Fibroblast of lung (primary cell): Measurements from ENCODE around the gene PRELID3B. TPM values are rescaled to one million over a fixed set of nuclear protein-coding genes. Genes with fewer than 3 reads are reported as not detected.

Experiments used
- DNase-seq, 2 donors: peaks; one replicate each; pipeline versions ENCODE4 v3.0.0 to v3.0.0-alpha.2; 2010; ENCODE audit warnings: low read depth in 2 of 2
- H2AFZ ChIP-seq: 2 replicates; pipeline ENCODE4 v1.5.1; 2012; ENCODE audit warnings: low read length, control low read depth, inconsistent platforms
- H3K27ac ChIP-seq: 2 replicates; pipeline ENCODE4 v1.5.1; 2011; ENCODE audit warnings: low read length, control low read depth; ENCODE audit not compliant: insufficient read depth
- H3K27me3 ChIP-seq: 2 replicates; pipeline ENCODE4 v1.5.1; 2011; ENCODE audit warnings: mild to moderate bottlenecking, low read length; ENCODE audit not compliant: control insufficient read depth, insufficient read depth
- H3K36me3 ChIP-seq: 2 replicates; pipeline ENCODE4 v1.5.1; 2011; ENCODE audit warnings: low read length; ENCODE audit not compliant: control insufficient read depth, insufficient read depth
- H3K4me1 ChIP-seq: 2 replicates; pipeline ENCODE4 v1.5.1; 2011; ENCODE audit warnings: low read length; ENCODE audit not compliant: control insufficient read depth, insufficient read depth; ENCODE audit errors: extremely low read depth
- H3K4me2 ChIP-seq: 2 replicates; pipeline ENCODE4 v1.5.1; 2011; ENCODE audit warnings: low read length, control low read depth; ENCODE audit not compliant: insufficient read depth; ENCODE audit errors: extremely low read depth
- H3K4me3 ChIP-seq, 4 experiments: fragments of 200-600 bp in 1 of 4; sonication (generic) in 1 of 4; replicated peaks in 1 of 4; 2 replicates each; pipeline ENCODE4 v1.5.1; 2011 to 2016; ENCODE audit warnings: low read length in 4 of 4, low read depth in 3 of 4, mild to moderate bottlenecking in 3 of 4, control low read depth in 2 of 4, inconsistent platforms in 1 of 4, mixed read lengths in 1 of 4; ENCODE audit not compliant: insufficient read depth in 1 of 4; ENCODE audit errors: control extremely low read depth in 1 of 4
- H3K79me2 ChIP-seq: 2 replicates; pipeline ENCODE4 v1.5.1; 2012; ENCODE audit warnings: mild to moderate bottlenecking, low read length, inconsistent platforms; ENCODE audit not compliant: control insufficient read depth, insufficient read depth
- H3K9ac ChIP-seq: 2 replicates; pipeline ENCODE4 v1.5.1; 2011; ENCODE audit warnings: mild to moderate bottlenecking, low read length, control low read depth; ENCODE audit not compliant: insufficient read depth
- H3K9me3 ChIP-seq: 2 replicates; pipeline ENCODE4 v1.5.1; 2012; ENCODE audit warnings: low read depth, low read length; ENCODE audit not compliant: control insufficient read depth, insufficient read depth
- H4K20me1 ChIP-seq: 2 replicates; pipeline ENCODE4 v1.5.1; 2011; ENCODE audit warnings: low read length; ENCODE audit not compliant: control insufficient read depth, insufficient read depth; ENCODE audit errors: extremely low read depth
- CTCF ChIP-seq, 2 donors: IDR thresholded peaks in 1 of 2; conservative IDR thresholded peaks in 1 of 2; 1 replicate in 1 of 2; 2 replicates in 1 of 2; pipeline ENCODE4 v1.5.1; 2011 to 2012; ENCODE audit warnings: low read length in 2 of 2, control low read depth in 1 of 2, inconsistent platforms in 1 of 2, low read depth in 1 of 2, mild to moderate bottlenecking in 1 of 2
- EZH2 ChIP-seq: IDR thresholded peaks from 2 replicates; pipeline ENCODE4 v1.5.1; 2012; ENCODE audit warnings: low read length, control low read depth, mild to moderate bottlenecking; ENCODE audit errors: missing control alignments
- polyA plus RNA-seq, 2 donors: library from polyadenylated mRNA; depleted of rRNA in 1 of 2; stranded (reverse) in 1 of 2; unstranded in 1 of 2; fragments of >200 nt; gene quantifications; 2 replicates each; pipeline ENCODE4 v1.2.1, GENCODE V29; 2011 to 2012; ENCODE audit warnings: missing spikeins in 1 of 2
- total RNA-seq: library from RNA; depleted of rRNA; stranded (reverse); fragments of >200 nt; gene quantifications from 2 replicates; pipeline ENCODE4 v1.2.1, GENCODE V29; 2014

PRELID3B gene
- total and polyA plus RNA-seq, 2 donors (not counting 1 experiment from before 2014, with no cell fraction given) = 64.5 to 127 TPM

- H3K9me3 ChIP-seq = no peaks in the 10 kb centered on the region
- H3K27ac ChIP-seq = no peak overlapping the region
- H3K4me1 ChIP-seq = peaks cover 2% of the 10 kb centered on the region
- no peak overlapping the region for H3K4me3 ChIP-seq
- H3K79me2 ChIP-seq = no peaks in the 10 kb centered on the region
- no peaks in the 10 kb centered on the region for H3K27me3 ChIP-seq
- peaks cover 30% of the 10 kb centered on the region for H3K36me3 ChIP-seq
- no peak overlapping the region for H3K9ac ChIP-seq
- TF ChIP-seq EZH2 (no peak), CTCF (conservative IDR thresholded peaks at IDR 0.05 in 1 of 2, IDR thresholded peaks at IDR 0.05 in 1 of 2; ENCODE audit: low read depth in 1 of 2, low read length in 2 of 2) (no peak)
- DNase-seq = no peak
- H4K20me1 ChIP-seq = no peaks in the 10 kb centered on the region
- H3K4me2 ChIP-seq = no peak overlapping the region
- H2AFZ ChIP-seq = no peak overlapping the region
Measured at GRCh38 chr20:58991715-58992114, 50.9 kb downstream of the PRELID3B start.

- Histone ChIP-seq H3K36me3 (peaks cover 26% of the 10 kb centered on the region), H2AFZ (no peak overlapping the region), H3K4me2 (no peak overlapping the region), H4K20me1 (no peaks in the 10 kb centered on the region), H3K9me3 (no peaks in the 10 kb centered on the region), H3K79me2 (no peaks in the 10 kb centered on the region), H3K4me3 (no peak overlapping the region), H3K27ac (no peak overlapping the region), H3K9ac (no peak overlapping the region), H3K27me3 (no peaks in the 10 kb centered on the region), H3K4me1 (peaks cover 2% of the 10 kb centered on the region)
- no peak for DNase-seq
- TF ChIP-seq EZH2 (no peak), CTCF (conservative IDR thresholded peaks at IDR 0.05 in 1 of 2, IDR thresholded peaks at IDR 0.05 in 1 of 2; ENCODE audit: low read depth in 1 of 2, low read length in 2 of 2) (no peak)
Measured at GRCh38 chr20:58990651-58991445, 51.7 kb downstream of the PRELID3B start.

GRCh38 chr20:58989196-58989595 lies 53.4 kb downstream of the PRELID3B start:
- H3K4me1 ChIP-seq = peaks cover 2% of the 10 kb centered on the region
- DNase-seq = no peak
- H3K9me3 ChIP-seq = no peaks in the 10 kb centered on the region
- H2AFZ ChIP-seq = no peak overlapping the region
- H3K27ac ChIP-seq = no peak overlapping the region
- H3K36me3 ChIP-seq = peaks cover 19% of the 10 kb centered on the region
- H3K27me3 ChIP-seq = no peaks in the 10 kb centered on the region
- H3K4me3 ChIP-seq = no peak overlapping the region
- H4K20me1 ChIP-seq = no peaks in the 10 kb centered on the region
- TF ChIP-seq CTCF (conservative IDR thresholded peaks at IDR 0.05 in 1 of 2, IDR thresholded peaks at IDR 0.05 in 1 of 2; ENCODE audit: low read depth in 1 of 2, low read length in 2 of 2) (no peak), EZH2 (no peak)
- no peak overlapping the region for H3K9ac ChIP-seq
- peaks cover 12% of the 10 kb centered on the region for H3K79me2 ChIP-seq
- no peak overlapping the region for H3K4me2 ChIP-seq
